Lung (tissue), 12 donors: ENCODE measurements around the gene C4BPA. TPM values are rescaled to one million over a fixed set of nuclear protein-coding genes. Genes with fewer than 3 reads are reported as not detected.
A peak's percentile ranks its signal among the peaks of the same experiment; 100 is the strongest.

ENCODE experiments used
- ATAC-seq: fragments of 200-7000 bp; cut with Tn5 transposase; one replicate; pipeline ENCODE4 v1.9.1; 2020; ENCODE audit warnings: moderate number of reproducible peaks; ENCODE audit not compliant: insufficient read depth, low FRiP score
- DNase-seq, 3 donors: peaks; one replicate each; pipeline ENCODE4 v3.0.0-alpha.2; 2013 to 2017
- H3K27ac ChIP-seq, 2 donors: one replicate each; pipeline ENCODE4 v1.5.1; 2013; ENCODE audit warnings: mild to moderate bottlenecking in 2 of 2, moderate library complexity in 2 of 2, control low read depth in 1 of 2, inconsistent platforms in 1 of 2, low read depth in 1 of 2, low read length in 1 of 2
- H3K27me3 ChIP-seq, 3 donors: one replicate each; pipeline ENCODE4 v1.5.1; 2013; ENCODE audit warnings: low read length in 2 of 3; ENCODE audit not compliant: control insufficient read depth in 3 of 3, insufficient read depth in 3 of 3
- H3K36me3 ChIP-seq, 4 donors: one replicate each; pipeline ENCODE4 v1.5.1; 2013; ENCODE audit warnings: low read length in 4 of 4, mild to moderate bottlenecking in 1 of 4, moderate library complexity in 1 of 4; ENCODE audit not compliant: control insufficient read depth in 4 of 4, insufficient read depth in 4 of 4
- H3K4me1 ChIP-seq, 5 donors: one replicate each; pipeline ENCODE4 v1.5.1; 2013; ENCODE audit warnings: low read length in 5 of 5, mild to moderate bottlenecking in 2 of 5, moderate library complexity in 1 of 5; ENCODE audit not compliant: control insufficient read depth in 5 of 5, insufficient read depth in 5 of 5
- H3K4me3 ChIP-seq: one replicate; pipeline ENCODE4 v1.5.1; 2013; ENCODE audit warnings: mild to moderate bottlenecking, control low read depth, moderate library complexity
- H3K9ac ChIP-seq, 2 donors: one replicate each; pipeline ENCODE4 v1.5.1; 2013; ENCODE audit warnings: low read length in 2 of 2, control low read depth in 1 of 2; ENCODE audit not compliant: insufficient read depth in 1 of 2
- H3K9me3 ChIP-seq, 4 donors: one replicate each; pipeline ENCODE4 v1.5.1; 2013; ENCODE audit warnings: low read length in 3 of 4, mild to moderate bottlenecking in 1 of 4, moderate library complexity in 1 of 4; ENCODE audit not compliant: control insufficient read depth in 4 of 4, insufficient read depth in 3 of 4
- WGBS, 2 donors: extraction: QIAGEN DNeasy Blood & Tissue Kit; methylation state at CpG; one replicate each; pipeline ENCODE4 v1.1.7; 2013; 5-methylcytosine and 5-hydroxymethylcytosine counted together
- polyA plus RNA-seq, 2 donors: library from polyadenylated mRNA; stranded (reverse); fragments of 200-250 nt; gene quantifications; one replicate each; pipeline ENCODE4 v1.2.1, GENCODE V29; 2013
- total RNA-seq, 2 donors: library from RNA; depleted of rRNA in 1 of 2; stranded (reverse); fragments of >200 nt in 1 of 2; gene quantifications; one replicate each; pipeline ENCODE4 v1.2.1, GENCODE V29; 2014 to 2021
- TF ChIP-seq, protein P1 (sequence below): IDR thresholded peaks from 2 replicates; pipeline ENCODE4 v1.5.1; 2012; ENCODE audit warnings: mild to moderate bottlenecking; ENCODE audit errors: control extremely low read depth, extremely low read depth
- donor health status: control.
- donor health status: control.
- donor health status: Bipolar disorder and iron deficiency.
- donor health status: healthy.
- donor health status: DM: yes; HTN: yes; CAD: no.

The C4BPA gene
- total and polyA plus RNA-seq, 4 donors: 21.2 to 213 (median 181) TPM

DNA sequence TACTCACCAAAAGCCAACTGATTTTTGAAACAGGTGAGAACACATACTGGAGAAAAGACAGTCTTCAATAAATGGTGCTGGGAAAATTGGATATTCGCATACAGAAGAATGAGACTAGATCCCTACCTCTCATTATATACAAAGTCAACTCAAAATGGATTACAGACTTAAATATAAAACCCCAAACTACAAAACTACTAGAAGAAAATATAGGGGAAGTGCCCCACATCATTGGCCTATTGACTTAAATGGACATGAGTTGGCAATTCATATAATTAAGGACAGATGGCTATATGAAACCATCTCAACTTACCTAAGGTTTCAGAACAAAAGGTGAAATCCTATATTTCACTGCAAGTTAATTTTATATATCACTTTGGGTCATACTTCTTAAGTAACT is 60.1 kb downstream of the C4BPA start:
- TF ChIP-seq, protein P1, sequence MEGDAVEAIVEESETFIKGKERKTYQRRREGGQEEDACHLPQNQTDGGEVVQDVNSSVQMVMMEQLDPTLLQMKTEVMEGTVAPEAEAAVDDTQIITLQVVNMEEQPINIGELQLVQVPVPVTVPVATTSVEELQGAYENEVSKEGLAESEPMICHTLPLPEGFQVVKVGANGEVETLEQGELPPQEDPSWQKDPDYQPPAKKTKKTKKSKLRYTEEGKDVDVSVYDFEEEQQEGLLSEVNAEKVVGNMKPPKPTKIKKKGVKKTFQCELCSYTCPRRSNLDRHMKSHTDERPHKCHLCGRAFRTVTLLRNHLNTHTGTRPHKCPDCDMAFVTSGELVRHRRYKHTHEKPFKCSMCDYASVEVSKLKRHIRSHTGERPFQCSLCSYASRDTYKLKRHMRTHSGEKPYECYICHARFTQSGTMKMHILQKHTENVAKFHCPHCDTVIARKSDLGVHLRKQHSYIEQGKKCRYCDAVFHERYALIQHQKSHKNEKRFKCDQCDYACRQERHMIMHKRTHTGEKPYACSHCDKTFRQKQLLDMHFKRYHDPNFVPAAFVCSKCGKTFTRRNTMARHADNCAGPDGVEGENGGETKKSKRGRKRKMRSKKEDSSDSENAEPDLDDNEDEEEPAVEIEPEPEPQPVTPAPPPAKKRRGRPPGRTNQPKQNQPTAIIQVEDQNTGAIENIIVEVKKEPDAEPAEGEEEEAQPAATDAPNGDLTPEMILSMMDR: no peak
- DNase-seq (no peak), ATAC-seq (no peak)
- Histone ChIP-seq H3K27me3 (no peaks in the 10 kb centered on the region), H3K4me1 (no peaks in the 10 kb centered on the region), H3K9me3 (no peaks in the 10 kb centered on the region), H3K27ac (no peak overlapping the region), H3K9ac (no peak overlapping the region), H3K36me3 (no peaks in the 10 kb centered on the region), H3K4me3 (no peak overlapping the region)
- WGBS, 2 donors: 95 to 96% methylated on average over 1 of the region's 1 CpG

DNA sequence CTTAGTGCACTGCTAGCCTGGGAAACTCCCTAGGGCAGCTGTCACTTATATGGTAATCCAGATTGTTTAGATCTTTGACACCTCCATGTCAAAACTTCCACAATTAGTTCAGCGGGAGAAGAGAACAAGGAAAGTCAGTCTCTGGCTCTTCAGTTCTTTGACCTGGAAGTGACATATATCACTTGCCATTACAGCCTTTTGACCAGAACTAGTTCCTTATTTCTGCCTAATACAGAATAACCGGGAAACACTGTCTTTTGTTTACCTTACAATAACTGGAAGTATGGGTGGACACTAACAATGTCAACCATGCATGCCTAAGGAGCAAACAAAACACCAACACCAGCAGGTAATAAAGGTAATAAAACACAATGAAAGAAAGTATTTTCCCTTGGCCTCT is 68.3 kb downstream of the C4BPA start:
- no peak overlapping the region for H3K9ac ChIP-seq
- 44 to 53% methylated on average over 2 of the region's 2 CpGs for WGBS, 2 donors
- H3K27ac ChIP-seq: no peak overlapping the region
- TF ChIP-seq, protein P1: no peak
- H3K27me3 ChIP-seq: no peaks in the 10 kb centered on the region
- no peaks in the 10 kb centered on the region for H3K36me3 ChIP-seq
- peak; percentile 41 for ATAC-seq
- H3K4me3 ChIP-seq: no peak overlapping the region
- no peaks in the 10 kb centered on the region for H3K9me3 ChIP-seq
- peaks cover 0 to 3% (median 0%) of the 10 kb centered on the region in 5 donors for H3K4me1 ChIP-seq
- peak in 2 of 3 donors; percentile 19 to 26 for DNase-seq

DNA sequence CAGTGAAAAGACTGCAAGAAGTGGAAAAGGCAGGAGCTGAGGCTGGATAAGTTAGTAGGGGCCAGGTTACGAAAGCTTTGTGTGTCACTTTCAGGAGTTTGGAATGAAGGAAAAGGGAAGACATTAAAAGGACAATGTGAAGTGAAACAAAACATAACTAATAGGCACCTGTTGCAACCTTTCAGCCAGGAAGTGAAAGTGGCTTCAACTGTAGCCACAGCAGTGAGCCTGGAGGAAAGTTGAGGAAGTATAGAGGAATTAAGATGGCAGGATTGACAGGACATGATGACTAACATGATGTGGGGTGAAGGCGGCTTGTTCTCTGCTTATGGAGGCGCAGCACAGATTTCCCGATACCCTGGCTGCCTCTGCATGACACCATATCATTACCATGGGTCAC is 68.9 kb downstream of the C4BPA start:
- Histone ChIP-seq H3K9ac (no peak overlapping the region), H3K4me3 (no peak overlapping the region), H3K27ac (no peak overlapping the region), H3K36me3 (no peaks in the 10 kb centered on the region), H3K4me1 (peaks cover 0 to 3% (median 0%) of the 10 kb centered on the region in 5 donors), H3K27me3 (no peaks in the 10 kb centered on the region), H3K9me3 (no peaks in the 10 kb centered on the region)
- ATAC-seq (peak; percentile 41), DNase-seq (no peak)
- 83 to 87% methylated on average over 4 of the region's 4 CpGs for whole genome bisulfite sequencing, 2 donors
- TF ChIP-seq, protein P1: no peak

DNA sequence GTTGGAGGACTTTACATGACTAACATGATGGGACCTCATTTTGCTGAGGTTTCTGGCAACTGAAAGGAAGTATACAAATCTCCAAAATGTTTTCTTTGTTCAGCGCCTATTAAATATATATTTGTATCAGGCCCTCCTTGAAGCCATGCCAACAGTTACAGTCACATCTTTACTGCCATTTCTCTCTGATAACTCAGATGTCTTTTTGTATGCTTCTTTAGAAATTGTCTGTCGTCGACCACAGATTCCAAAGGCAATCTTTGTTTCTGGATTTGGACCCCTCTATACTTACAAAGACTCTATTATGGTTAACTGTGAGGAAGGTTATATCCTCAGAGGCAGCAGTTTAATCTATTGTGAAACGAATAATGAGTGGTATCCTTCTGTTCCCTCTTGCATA is 69.4 kb downstream of the C4BPA start:
- TF ChIP-seq, protein P1: no peak
- WGBS, 2 donors: 91 to 93% methylated on average over 4 of the region's 4 CpGs
- DNase-seq (peak in 1 of 3 donors; percentile 4), ATAC-seq (no peak)
- no peak overlapping the region for H3K27ac ChIP-seq
- H3K4me1 ChIP-seq: peaks cover 0 to 3% (median 0%) of the 10 kb centered on the region in 5 donors
- no peak overlapping the region for H3K4me3 ChIP-seq
- no peak overlapping the region for H3K9ac ChIP-seq
- H3K27me3 ChIP-seq: no peaks in the 10 kb centered on the region
- no peaks in the 10 kb centered on the region for H3K9me3 ChIP-seq
- no peaks in the 10 kb centered on the region for H3K36me3 ChIP-seq
